ENCODE measurements around the gene IFT20.

Gene IFT20

GRCh38 chr17:28327709-28328108 is 7.6 kb downstream of the IFT20 start:
- no peak for DNase-seq (ENCODE audit: low read depth)
- no peak for TF ChIP-seq CTCF (IDR thresholded peaks at IDR 0.05; ENCODE audit: insufficient read depth, low read depth, low read length, missing control alignments)
- no peak overlapping the region for H3K4me3 ChIP-seq (ENCODE audit: low read depth, low read length)

- no peak for TF ChIP-seq CTCF (IDR thresholded peaks at IDR 0.05; ENCODE audit: insufficient read depth, low read depth, low read length, missing control alignments)
- peak; percentile 77 for DNase-seq (ENCODE audit: low read depth)
- no peak overlapping the region for H3K4me3 ChIP-seq (ENCODE audit: low read depth, low read length)
These were observed 8.2 kb downstream of the IFT20 start for GRCh38 chr17:28327031-28327607.

- TF ChIP-seq CTCF (IDR thresholded peaks at IDR 0.05; ENCODE audit: insufficient read depth, low read depth, low read length, missing control alignments), result no peak
- H3K4me3 ChIP-seq (ENCODE audit: low read depth, low read length), result no peak overlapping the region
- DNase-seq (ENCODE audit: low read depth), result no peak
These were observed 9.2 kb downstream of the IFT20 start for GRCh38 chr17:28326114-28326513.

GRCh38 chr17:28325211-28325610 is 10.1 kb downstream of the IFT20 start:
- H3K4me3 ChIP-seq (ENCODE audit: low read depth, low read length), result no peak overlapping the region
- TF ChIP-seq CTCF (IDR thresholded peaks at IDR 0.05; ENCODE audit: insufficient read depth, low read depth, low read length, missing control alignments), result no peak
- DNase-seq (ENCODE audit: low read depth), result no peak

- H3K4me3 ChIP-seq (ENCODE audit: low read depth, low read length), result no peak overlapping the region
- DNase-seq (ENCODE audit: low read depth), result no peak
- no peak for TF ChIP-seq CTCF (IDR thresholded peaks at IDR 0.05; ENCODE audit: insufficient read depth, low read depth, low read length, missing control alignments)
These were observed 10.5 kb downstream of the IFT20 start for GRCh38 chr17:28324781-28325180.

- TF ChIP-seq CTCF (IDR thresholded peaks at IDR 0.05; ENCODE audit: insufficient read depth, low read depth, low read length, missing control alignments), result no peak
- DNase-seq (ENCODE audit: low read depth), result no peak
- no peak overlapping the region for H3K4me3 ChIP-seq (ENCODE audit: low read depth, low read length)
These were observed 11.0 kb downstream of the IFT20 start for GRCh38 chr17:28324267-28324745.

Measured in GM12865 (cell line).